ENCODE measurements around the gene SV2B. TPM values are rescaled to one million over a fixed set of nuclear protein-coding genes. Genes with fewer than 3 reads are reported as not detected.

Gene SV2B
- total and polyA plus RNA-seq, 2 donors from 2014 or later = 0.17 to 3.9 TPM

GRCh38 chr15:91109885-91110284 lies 9.8 kb downstream of the SV2B start:
- Histone ChIP-seq H3K36me3 (ENCODE audit: control insufficient read depth in 2 of 3, insufficient read depth in 3 of 3, low read length in 3 of 3) (no peaks in the 10 kb centered on the region), H3K27me3 (ENCODE audit: control insufficient read depth, insufficient read depth, low read length) (no peaks in the 10 kb centered on the region), H3K27ac (ENCODE audit: low read depth in 2 of 2, low read length in 2 of 2) (no peak overlapping the region), H3K4me3 (ENCODE audit: low read length in 3 of 3) (no peak overlapping the region), H3K4me1 (ENCODE audit: control insufficient read depth in 2 of 3, insufficient read depth in 2 of 3, low read depth in 1 of 3, low read length in 3 of 3) (no peaks in the 10 kb centered on the region), H3K9me3 (ENCODE audit: control insufficient read depth in 2 of 3, insufficient read depth in 1 of 3, low read length in 3 of 3) (no peaks in the 10 kb centered on the region), H3K9ac (ENCODE audit: low read length in 3 of 3) (no peak overlapping the region)
- TF ChIP-seq, protein P1, sequence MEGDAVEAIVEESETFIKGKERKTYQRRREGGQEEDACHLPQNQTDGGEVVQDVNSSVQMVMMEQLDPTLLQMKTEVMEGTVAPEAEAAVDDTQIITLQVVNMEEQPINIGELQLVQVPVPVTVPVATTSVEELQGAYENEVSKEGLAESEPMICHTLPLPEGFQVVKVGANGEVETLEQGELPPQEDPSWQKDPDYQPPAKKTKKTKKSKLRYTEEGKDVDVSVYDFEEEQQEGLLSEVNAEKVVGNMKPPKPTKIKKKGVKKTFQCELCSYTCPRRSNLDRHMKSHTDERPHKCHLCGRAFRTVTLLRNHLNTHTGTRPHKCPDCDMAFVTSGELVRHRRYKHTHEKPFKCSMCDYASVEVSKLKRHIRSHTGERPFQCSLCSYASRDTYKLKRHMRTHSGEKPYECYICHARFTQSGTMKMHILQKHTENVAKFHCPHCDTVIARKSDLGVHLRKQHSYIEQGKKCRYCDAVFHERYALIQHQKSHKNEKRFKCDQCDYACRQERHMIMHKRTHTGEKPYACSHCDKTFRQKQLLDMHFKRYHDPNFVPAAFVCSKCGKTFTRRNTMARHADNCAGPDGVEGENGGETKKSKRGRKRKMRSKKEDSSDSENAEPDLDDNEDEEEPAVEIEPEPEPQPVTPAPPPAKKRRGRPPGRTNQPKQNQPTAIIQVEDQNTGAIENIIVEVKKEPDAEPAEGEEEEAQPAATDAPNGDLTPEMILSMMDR (IDR thresholded peaks at IDR 0.05; ENCODE audit: borderline replicate concordance, extremely low read depth, insufficient read depth) = no peak
- FAIRE-seq (no peak), DNase-seq (no peak)
- intact Hi-C loops (cut with DNase I) = no loop called here

DNA sequence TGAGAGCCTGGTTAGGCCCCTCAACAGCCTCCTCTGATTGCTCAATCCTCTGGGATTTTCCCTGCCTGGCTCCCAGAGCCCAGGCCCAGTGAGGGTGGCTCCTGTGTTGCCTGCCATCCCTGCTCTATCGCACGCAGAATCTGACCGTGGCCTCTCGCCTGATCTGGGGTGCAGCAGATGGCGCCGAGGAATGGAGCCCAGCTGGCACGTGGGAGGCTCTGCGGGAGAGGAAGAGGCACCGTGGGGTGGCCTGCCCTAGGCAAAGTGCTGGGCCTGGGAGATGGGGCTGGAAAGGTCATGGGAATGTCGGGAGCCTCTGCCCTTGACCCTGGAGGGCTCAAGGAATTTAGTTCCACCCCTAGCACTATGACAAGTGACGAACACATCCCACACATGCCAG lies 10.3 kb downstream of the SV2B start:
- no peaks in the 10 kb centered on the region for H3K9me3 ChIP-seq (ENCODE audit: control insufficient read depth in 2 of 3, insufficient read depth in 1 of 3, low read length in 3 of 3)
- H3K4me1 ChIP-seq (ENCODE audit: control insufficient read depth in 2 of 3, insufficient read depth in 2 of 3, low read depth in 1 of 3, low read length in 3 of 3) = no peaks in the 10 kb centered on the region
- intact Hi-C loops (cut with DNase I) = no loop called here
- DNase-seq (no peak), FAIRE-seq (no peak)
- TF ChIP-seq, protein P1 (IDR thresholded peaks at IDR 0.05; ENCODE audit: borderline replicate concordance, extremely low read depth, insufficient read depth) = no peak
- no peaks in the 10 kb centered on the region for H3K27me3 ChIP-seq (ENCODE audit: control insufficient read depth, insufficient read depth, low read length)
- no peak overlapping the region for H3K9ac ChIP-seq (ENCODE audit: low read length in 3 of 3)
- no peak overlapping the region for H3K4me3 ChIP-seq (ENCODE audit: low read length in 3 of 3)
- no peaks in the 10 kb centered on the region for H3K36me3 ChIP-seq (ENCODE audit: control insufficient read depth in 2 of 3, insufficient read depth in 3 of 3, low read length in 3 of 3)
- no peak overlapping the region for H3K27ac ChIP-seq (ENCODE audit: low read depth in 2 of 2, low read length in 2 of 2)

- no peaks in the 10 kb centered on the region for H3K36me3 ChIP-seq (ENCODE audit: control insufficient read depth in 2 of 3, insufficient read depth in 3 of 3, low read length in 3 of 3)
- FAIRE-seq (no peak), DNase-seq (no peak)
- H3K27ac ChIP-seq (ENCODE audit: low read depth in 2 of 2, low read length in 2 of 2) = no peak overlapping the region
- intact Hi-C loops (cut with DNase I) = no loop called here
- no peaks in the 10 kb centered on the region for H3K9me3 ChIP-seq (ENCODE audit: control insufficient read depth in 2 of 3, insufficient read depth in 1 of 3, low read length in 3 of 3)
- H3K9ac ChIP-seq (ENCODE audit: low read length in 3 of 3) = no peak overlapping the region
- no peak overlapping the region for H3K4me3 ChIP-seq (ENCODE audit: low read length in 3 of 3)
- H3K4me1 ChIP-seq (ENCODE audit: control insufficient read depth in 2 of 3, insufficient read depth in 2 of 3, low read depth in 1 of 3, low read length in 3 of 3) = no peaks in the 10 kb centered on the region
- TF ChIP-seq, protein P1 (IDR thresholded peaks at IDR 0.05; ENCODE audit: borderline replicate concordance, extremely low read depth, insufficient read depth) = no peak
- no peaks in the 10 kb centered on the region for H3K27me3 ChIP-seq (ENCODE audit: control insufficient read depth, insufficient read depth, low read length)
Measured at GRCh38 chr15:91113030-91113429, 13.0 kb downstream of the SV2B start.

GRCh38 chr15:91114301-91114700 lies 14.2 kb downstream of the SV2B start:
- Histone ChIP-seq H3K9me3 (ENCODE audit: control insufficient read depth in 2 of 3, insufficient read depth in 1 of 3, low read length in 3 of 3) (no peaks in the 10 kb centered on the region), H3K4me3 (ENCODE audit: low read length in 3 of 3) (no peak overlapping the region), H3K27ac (ENCODE audit: low read depth in 2 of 2, low read length in 2 of 2) (no peak overlapping the region), H3K27me3 (ENCODE audit: control insufficient read depth, insufficient read depth, low read length) (no peaks in the 10 kb centered on the region), H3K4me1 (ENCODE audit: control insufficient read depth in 2 of 3, insufficient read depth in 2 of 3, low read depth in 1 of 3, low read length in 3 of 3) (no peaks in the 10 kb centered on the region), H3K36me3 (ENCODE audit: control insufficient read depth in 2 of 3, insufficient read depth in 3 of 3, low read length in 3 of 3) (no peaks in the 10 kb centered on the region), H3K9ac (ENCODE audit: low read length in 3 of 3) (no peak overlapping the region)
- TF ChIP-seq, protein P1 (IDR thresholded peaks at IDR 0.05; ENCODE audit: borderline replicate concordance, extremely low read depth, insufficient read depth) = no peak
- DNase-seq (no peak), FAIRE-seq (no peak)
- intact Hi-C loops (cut with DNase I) = no loop called here
